ENCODE data around the gene KANSL1. TPM values are rescaled to one million over a fixed set of nuclear protein-coding genes. Genes with fewer than 3 reads are reported as not detected.
A peak's percentile ranks its signal among the peaks of the same experiment; 100 is the strongest.

The KANSL1 gene
- total RNA-seq, 1 donor from 2014 or later = 99.8 TPM

- H3K79me2 ChIP-seq (ENCODE audit: insufficient read depth, low read length) = peaks cover 97% of the 10 kb centered on the region
- Mint-ChIP-seq H3K27ac (ENCODE audit: unreplicated experiment) (no peak overlapping the region), H3K27me3 (ENCODE audit: low read depth, unreplicated experiment) (no peaks in the 10 kb centered on the region), H3K4me3 (ENCODE audit: unreplicated experiment) (no peak overlapping the region), H3K36me3 (ENCODE audit: low read depth, unreplicated experiment) (peaks cover 7% of the 10 kb centered on the region), H3K9me3 (ENCODE audit: unreplicated experiment) (no peaks in the 10 kb centered on the region), H3K4me1 (ENCODE audit: low read depth, unreplicated experiment) (peaks cover 2% of the 10 kb centered on the region)
- H3K4me2 ChIP-seq (ENCODE audit: low read length) = no peak overlapping the region
- no peaks in the 10 kb centered on the region for H3K4me1 ChIP-seq (ENCODE audit: insufficient read depth, low read length)
- TF ChIP-seq CTCF (IDR thresholded peaks at IDR 0.05; ENCODE audit: insufficient read depth, low read depth, low read length) = no peak
- no peak for TF ChIP-seq EZH2 (IDR thresholded peaks at IDR 0.05; ENCODE audit: insufficient read depth, low read length)
- no peak for FAIRE-seq
- no peak overlapping the region for H3K9ac ChIP-seq (ENCODE audit: low read length)
- no peaks in the 10 kb centered on the region for H3K27me3 ChIP-seq (ENCODE audit: insufficient read depth, low read length)
- no peak overlapping the region for H3K4me3 ChIP-seq (ENCODE audit: insufficient read depth, low read depth, low read length)
- no peaks in the 10 kb centered on the region for H3K9me3 ChIP-seq (ENCODE audit: insufficient read depth, low read depth, low read length)
- no peaks in the 10 kb centered on the region for H3K36me3 ChIP-seq (ENCODE audit: insufficient read depth, low read length)
- H3K27ac ChIP-seq (ENCODE audit: low read depth, low read length) = no peak overlapping the region
- DNase-seq (ENCODE audit: low read depth) = no peak
- H4K20me1 ChIP-seq (ENCODE audit: insufficient read depth, low read length) = peaks cover 88% of the 10 kb centered on the region
- no peak overlapping the region for H2AFZ ChIP-seq (ENCODE audit: low read depth, low read length)
Observed at GRCh38 chr17:46086821-46087220, 106.4 kb downstream of the KANSL1 start.

GRCh38 chr17:46085522-46085921 lies 107.7 kb downstream of the KANSL1 start:
- Histone ChIP-seq H3K9ac (ENCODE audit: low read length) (no peak overlapping the region), H3K9me3 (ENCODE audit: insufficient read depth, low read depth, low read length) (no peaks in the 10 kb centered on the region), H4K20me1 (ENCODE audit: insufficient read depth, low read length) (peaks cover 85% of the 10 kb centered on the region), H3K27me3 (ENCODE audit: insufficient read depth, low read length) (no peaks in the 10 kb centered on the region), H3K4me2 (ENCODE audit: low read length) (no peak overlapping the region), H3K36me3 (ENCODE audit: insufficient read depth, low read length) (no peaks in the 10 kb centered on the region), H3K79me2 (ENCODE audit: insufficient read depth, low read length) (peaks cover 96% of the 10 kb centered on the region), H3K27ac (ENCODE audit: low read depth, low read length) (no peak overlapping the region), H3K4me3 (ENCODE audit: insufficient read depth, low read depth, low read length) (no peak overlapping the region), H2AFZ (ENCODE audit: low read depth, low read length) (no peak overlapping the region), H3K4me1 (ENCODE audit: insufficient read depth, low read length) (no peaks in the 10 kb centered on the region)
- TF ChIP-seq CTCF (IDR thresholded peaks at IDR 0.05; ENCODE audit: insufficient read depth, low read depth, low read length) = no peak
- no peak for TF ChIP-seq EZH2 (IDR thresholded peaks at IDR 0.05; ENCODE audit: insufficient read depth, low read length)
- H3K27ac Mint-ChIP-seq (ENCODE audit: unreplicated experiment) = no peak overlapping the region
- DNase-seq (ENCODE audit: low read depth) (no peak), FAIRE-seq (no peak)
- H3K9me3 Mint-ChIP-seq (ENCODE audit: unreplicated experiment) = no peaks in the 10 kb centered on the region
- H3K36me3 Mint-ChIP-seq (ENCODE audit: low read depth, unreplicated experiment) = peaks cover 11% of the 10 kb centered on the region
- H3K4me3 Mint-ChIP-seq (ENCODE audit: unreplicated experiment) = no peak overlapping the region
- no peaks in the 10 kb centered on the region for H3K27me3 Mint-ChIP-seq (ENCODE audit: low read depth, unreplicated experiment)
- peaks cover 6% of the 10 kb centered on the region for H3K4me1 Mint-ChIP-seq (ENCODE audit: low read depth, unreplicated experiment)

DNA sequence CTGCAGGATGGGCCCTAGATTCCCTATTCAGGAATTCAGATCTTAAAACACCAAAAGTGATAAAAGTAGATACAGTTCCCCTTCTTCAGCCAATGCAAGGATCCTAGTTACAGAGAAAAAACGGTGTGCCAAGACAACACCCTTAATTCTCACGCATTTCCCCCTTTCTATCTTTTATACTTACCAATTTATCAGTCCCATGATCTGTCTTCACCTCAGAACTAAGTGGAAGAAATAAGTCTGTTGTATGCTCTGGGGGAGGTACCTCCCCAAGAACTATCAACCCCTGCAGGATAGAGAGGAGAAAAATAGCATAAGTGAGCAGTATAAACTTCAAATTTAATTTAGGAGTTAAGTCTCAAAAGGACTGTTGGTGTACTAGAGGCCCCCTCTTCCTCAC lies 111.0 kb downstream of the KANSL1 start:
- H3K4me3 Mint-ChIP-seq (ENCODE audit: unreplicated experiment) = no peak overlapping the region
- Histone ChIP-seq H3K27me3 (ENCODE audit: insufficient read depth, low read length) (no peaks in the 10 kb centered on the region), H3K27ac (ENCODE audit: low read depth, low read length) (no peak overlapping the region), H3K4me3 (ENCODE audit: insufficient read depth, low read depth, low read length) (no peak overlapping the region), H3K36me3 (ENCODE audit: insufficient read depth, low read length) (no peaks in the 10 kb centered on the region), H3K9ac (ENCODE audit: low read length) (no peak overlapping the region), H4K20me1 (ENCODE audit: insufficient read depth, low read length) (peaks cover 76% of the 10 kb centered on the region), H3K4me1 (ENCODE audit: insufficient read depth, low read length) (no peaks in the 10 kb centered on the region), H3K4me2 (ENCODE audit: low read length) (no peak overlapping the region), H3K9me3 (ENCODE audit: insufficient read depth, low read depth, low read length) (no peaks in the 10 kb centered on the region), H3K79me2 (ENCODE audit: insufficient read depth, low read length) (peaks cover 79% of the 10 kb centered on the region), H2AFZ (ENCODE audit: low read depth, low read length) (no peak overlapping the region)
- no peaks in the 10 kb centered on the region for H3K27me3 Mint-ChIP-seq (ENCODE audit: low read depth, unreplicated experiment)
- H3K4me1 Mint-ChIP-seq (ENCODE audit: low read depth, unreplicated experiment) = peaks cover 20% of the 10 kb centered on the region
- no peak for FAIRE-seq
- DNase-seq (ENCODE audit: low read depth) = no peak
- H3K27ac Mint-ChIP-seq (ENCODE audit: unreplicated experiment) = peak overlapping the region; percentile 22
- H3K36me3 Mint-ChIP-seq (ENCODE audit: low read depth, unreplicated experiment) = peaks cover 5% of the 10 kb centered on the region
- H3K9me3 Mint-ChIP-seq (ENCODE audit: unreplicated experiment) = no peaks in the 10 kb centered on the region
- TF ChIP-seq CTCF (IDR thresholded peaks at IDR 0.05; ENCODE audit: insufficient read depth, low read depth, low read length) = no peak
- no peak for TF ChIP-seq EZH2 (IDR thresholded peaks at IDR 0.05; ENCODE audit: insufficient read depth, low read length)
